ENCODE results near the gene PLCL1. TPM values are rescaled to one million over a fixed set of nuclear protein-coding genes. Genes with fewer than 3 reads are reported as not detected.

The PLCL1 gene
- total RNA-seq, 1 experiment from 2014 or later, result not detected

GRCh38 chr2:197851451-197851850 is 47.1 kb downstream of the PLCL1 start:
- ChIA-PET CTCF (no interaction called here), POLR2A (ENCODE audit: unreplicated experiment) (no interaction called here)
- no peak for TF ChIP-seq CTCF (conservative IDR thresholded peaks at IDR 0.05)
- TF ChIP-seq EZH2 (IDR thresholded peaks at IDR 0.05; ENCODE audit: low read depth), result no peak
- Histone ChIP-seq H3K36me3 (ENCODE audit: low read depth) (no peaks in the 10 kb centered on the region), H3K4me3 (no peak overlapping the region), H3K4me2 (no peak overlapping the region), H3K79me2 (ENCODE audit: low read depth) (no peaks in the 10 kb centered on the region), H2AFZ (no peak overlapping the region), H3K27me3 (ENCODE audit: insufficient read depth, low read depth) (no peaks in the 10 kb centered on the region; the same call in 1 of the 2 replicates), H3K4me1 (replicated peaks; ENCODE audit: insufficient read depth) (no peaks in the 10 kb centered on the region), H3K27ac (no peak overlapping the region), H3K9me3 (ENCODE audit: insufficient read depth, low read depth) (no peaks in the 10 kb centered on the region), H4K20me1 (ENCODE audit: insufficient read depth) (no peaks in the 10 kb centered on the region), H3K9me2 (ENCODE audit: insufficient read depth) (no peaks in the 10 kb centered on the region), H3F3A (ENCODE audit: insufficient read depth, low read depth) (no peaks in the 10 kb centered on the region)
- BruUV-seq (replicated peaks), result no TSS peak
- DNase-seq, result no peak
- intact Hi-C loops (cut with micrococcal nuclease; ENCODE audit: unreplicated experiment), result no loop called here

DNA sequence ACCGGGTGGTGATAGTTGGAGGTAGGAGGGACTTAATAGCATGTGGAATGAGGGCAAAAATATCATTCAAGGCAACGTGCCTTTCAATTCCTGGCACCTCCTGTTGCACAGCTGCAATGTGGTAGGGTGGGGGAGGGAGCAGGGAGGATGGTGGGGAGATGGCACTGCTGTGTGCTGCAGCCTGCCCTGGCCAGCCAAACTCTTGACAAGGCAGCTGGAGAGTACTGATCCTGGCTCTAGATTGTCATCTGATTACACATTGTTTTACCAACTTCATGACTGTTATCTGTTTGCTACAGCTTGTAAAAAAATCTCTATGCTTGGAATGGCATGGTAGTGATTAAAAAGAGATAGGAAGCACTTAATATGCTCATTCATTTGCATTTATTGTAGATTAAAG is 47.7 kb downstream of the PLCL1 start:
- TF ChIP-seq EZH2 (IDR thresholded peaks at IDR 0.05; ENCODE audit: low read depth) (no peak), CTCF (conservative IDR thresholded peaks at IDR 0.05) (no peak)
- Histone ChIP-seq H3K27ac (no peak overlapping the region), H4K20me1 (ENCODE audit: insufficient read depth) (no peaks in the 10 kb centered on the region), H3K4me1 (replicated peaks; ENCODE audit: insufficient read depth) (no peaks in the 10 kb centered on the region), H3K9me3 (ENCODE audit: insufficient read depth, low read depth) (no peaks in the 10 kb centered on the region), H3K4me3 (no peak overlapping the region), H3F3A (ENCODE audit: insufficient read depth, low read depth) (no peaks in the 10 kb centered on the region), H3K4me2 (no peak overlapping the region), H2AFZ (no peak overlapping the region), H3K27me3 (ENCODE audit: insufficient read depth, low read depth) (no peaks in the 10 kb centered on the region; the same call in 1 of the 2 replicates), H3K36me3 (ENCODE audit: low read depth) (no peaks in the 10 kb centered on the region), H3K9me2 (ENCODE audit: insufficient read depth) (no peaks in the 10 kb centered on the region), H3K79me2 (ENCODE audit: low read depth) (no peaks in the 10 kb centered on the region)
- no peak for DNase-seq
- ChIA-PET POLR2A (ENCODE audit: unreplicated experiment) (no interaction called here), CTCF (no interaction called here)
- no TSS peak for BruUV-seq (replicated peaks)
- intact Hi-C loops (cut with micrococcal nuclease; ENCODE audit: unreplicated experiment), result no loop called here

DNA sequence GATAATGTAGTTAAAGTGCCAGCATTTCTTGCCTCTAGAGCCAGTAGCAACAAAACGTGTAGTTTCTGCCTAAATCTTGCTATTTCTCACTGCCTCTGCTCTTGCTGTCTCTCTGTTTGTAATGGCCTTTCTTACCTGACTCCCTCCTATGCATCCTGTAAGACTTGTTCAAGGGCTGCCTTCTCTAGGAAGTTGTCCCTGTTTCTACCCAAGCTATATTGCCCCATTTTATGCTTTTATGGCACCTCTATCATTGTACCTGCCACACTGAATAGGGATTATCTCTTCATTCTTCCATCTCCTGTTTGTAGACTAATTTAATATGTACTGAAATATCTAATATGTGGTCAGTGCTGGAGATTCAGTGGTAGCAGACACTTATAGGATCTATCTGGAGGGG is 49.2 kb downstream of the PLCL1 start:
- no peaks in the 10 kb centered on the region for H4K20me1 ChIP-seq (ENCODE audit: insufficient read depth)
- POLR2A ChIA-PET (ENCODE audit: unreplicated experiment), result no interaction called here
- BruUV-seq (replicated peaks), result no TSS peak
- H3F3A ChIP-seq (ENCODE audit: insufficient read depth, low read depth), result no peaks in the 10 kb centered on the region
- H3K9me3 ChIP-seq (ENCODE audit: insufficient read depth, low read depth), result no peaks in the 10 kb centered on the region
- no peak overlapping the region for H3K27ac ChIP-seq
- H3K27me3 ChIP-seq (ENCODE audit: insufficient read depth, low read depth), result no peaks in the 10 kb centered on the region
- CTCF ChIA-PET, result no interaction called here
- no peaks in the 10 kb centered on the region for H3K4me1 ChIP-seq (replicated peaks; ENCODE audit: insufficient read depth)
- H3K9me2 ChIP-seq (ENCODE audit: insufficient read depth), result no peaks in the 10 kb centered on the region
- intact Hi-C loops (cut with micrococcal nuclease; ENCODE audit: unreplicated experiment), result no loop called here
- no peaks in the 10 kb centered on the region for H3K36me3 ChIP-seq (ENCODE audit: low read depth)
- no peak for TF ChIP-seq CTCF (conservative IDR thresholded peaks at IDR 0.05)
- no peak for TF ChIP-seq EZH2 (IDR thresholded peaks at IDR 0.05; ENCODE audit: low read depth)
- H2AFZ ChIP-seq, result no peak overlapping the region
- H3K79me2 ChIP-seq (ENCODE audit: low read depth), result no peaks in the 10 kb centered on the region
- DNase-seq, result no peak
- H3K4me2 ChIP-seq, result no peak overlapping the region
- H3K4me3 ChIP-seq, result no peak overlapping the region

Data from PC-9 (cell line).